Neural progenitor cell (in vitro differentiated cells): ENCODE measurements around the gene CABP4. TPM values are rescaled to one million over a fixed set of nuclear protein-coding genes. Genes with fewer than 3 reads are reported as not detected.
"Not testable (repeated sequence)": the region's sequence is repeated elsewhere in the genome, so short reads cannot be mapped to it uniquely, and the experiment has no call there.

Source experiments
- DNase-seq: peaks from one replicate; pipeline ENCODE4 v3.0.0-alpha.2; 2016; ENCODE audit warnings: low spot score
- H2AFZ ChIP-seq: fragments of 200-600 bp; sonication (generic); replicated peaks from 2 replicates; pipeline ENCODE4 v1.6.1; 2016; ENCODE audit warnings: antibody characterized with exemption
- H3F3A ChIP-seq: fragments of 200-600 bp; sonication (generic); 2 replicates; pipeline ENCODE4 v1.6.1; 2016; ENCODE audit warnings: antibody characterized with exemption, low read depth
- H3K27ac ChIP-seq: fragments of 200-600 bp; sonication (generic); 2 replicates; pipeline ENCODE4 v1.5.1; 2016; ENCODE audit warnings: mild to moderate bottlenecking
- H3K27me3 ChIP-seq: fragments of 200-600 bp; sonication (generic); 2 replicates; pipeline ENCODE4 v1.6.1; 2016; ENCODE audit warnings: mild to moderate bottlenecking, moderate library complexity
- H3K36me3 ChIP-seq: fragments of 200-600 bp; sonication (generic); 2 replicates; pipeline ENCODE4 v1.5.1; 2016
- H3K4me1 ChIP-seq: fragments of 200-600 bp; sonication (generic); 2 replicates; pipeline ENCODE4 v1.6.1; 2016; ENCODE audit warnings: mixed run types
- H3K4me2 ChIP-seq: fragments of 200-600 bp; sonication (generic); 2 replicates; pipeline ENCODE4 v1.6.1; 2016
- H3K4me3 ChIP-seq: fragments of 200-600 bp; sonication (generic); 2 replicates; pipeline ENCODE4 v1.5.1; 2016
- H3K79me2 ChIP-seq: fragments of 200-600 bp; sonication (generic); 2 replicates; pipeline ENCODE4 v1.6.1; 2016; ENCODE audit warnings: low read depth
- H3K9ac ChIP-seq: fragments of 200-600 bp; sonication (generic); 2 replicates; pipeline ENCODE4 v1.6.1; 2016
- H3K9me3 ChIP-seq: fragments of 200-600 bp; sonication (generic); 2 replicates; pipeline ENCODE4 v1.5.1; 2016; ENCODE audit warnings: low read depth
- H4K20me1 ChIP-seq: fragments of 200-600 bp; sonication (generic); 2 replicates; pipeline ENCODE4 v1.6.1; 2016; ENCODE audit warnings: low read depth
- H3K27ac Mint-ChIP-seq: 3 replicates; pipeline ENCODE4 v1.8.0; 2021; ENCODE audit warnings: mixed read lengths
- H3K27me3 Mint-ChIP-seq: 2 replicates; pipeline ENCODE4 v1.8.0; 2022; ENCODE audit warnings: low read depth, mild to moderate bottlenecking, inconsistent platforms, moderate library complexity, mixed read lengths; ENCODE audit not compliant: insufficient read depth
- H3K36me3 Mint-ChIP-seq: 3 replicates; pipeline ENCODE4 v1.8.0; 2021; ENCODE audit warnings: mixed read lengths
- H3K4me1 Mint-ChIP-seq: 3 replicates; pipeline ENCODE4 v1.8.0; 2021; ENCODE audit warnings: mixed read lengths
- H3K4me3 Mint-ChIP-seq: 3 replicates; pipeline ENCODE4 v1.8.0; 2021; ENCODE audit warnings: mild to moderate bottlenecking, moderate library complexity, mixed read lengths
- H3K9me3 Mint-ChIP-seq: 3 replicates; pipeline ENCODE4 v1.8.0; 2020; ENCODE audit warnings: mixed read lengths
- EZH2 ChIP-seq: fragments of 200-600 bp; sonication (generic); IDR thresholded peaks from 2 replicates; pipeline ENCODE4 v1.6.1; 2017; ENCODE audit warnings: antibody characterized with exemption, mild to moderate bottlenecking, moderate library complexity
- EZH2phosphoT487 ChIP-seq: fragments of 200-600 bp; sonication (generic); IDR thresholded peaks from 2 replicates; pipeline ENCODE4 v1.6.1; 2017; ENCODE audit warnings: antibody characterized with exemption
- total RNA-seq: library from RNA; depleted of rRNA; stranded (reverse); fragments of >200 nt; gene quantifications from 2 replicates; pipeline ENCODE4 v1.2.3, GENCODE V29; 2015; ENCODE audit warnings: low replicate concordance
- TF ChIP-seq, protein P1 (sequence below): fragments of 200-600 bp; sonication (generic); IDR thresholded peaks from 2 replicates; pipeline ENCODE4 v1.5.1; 2017; ENCODE audit warnings: antibody characterized with exemption, mild to moderate bottlenecking

Gene CABP4
- total RNA-seq, 1 donor from 2014 or later: not detected

DNA sequence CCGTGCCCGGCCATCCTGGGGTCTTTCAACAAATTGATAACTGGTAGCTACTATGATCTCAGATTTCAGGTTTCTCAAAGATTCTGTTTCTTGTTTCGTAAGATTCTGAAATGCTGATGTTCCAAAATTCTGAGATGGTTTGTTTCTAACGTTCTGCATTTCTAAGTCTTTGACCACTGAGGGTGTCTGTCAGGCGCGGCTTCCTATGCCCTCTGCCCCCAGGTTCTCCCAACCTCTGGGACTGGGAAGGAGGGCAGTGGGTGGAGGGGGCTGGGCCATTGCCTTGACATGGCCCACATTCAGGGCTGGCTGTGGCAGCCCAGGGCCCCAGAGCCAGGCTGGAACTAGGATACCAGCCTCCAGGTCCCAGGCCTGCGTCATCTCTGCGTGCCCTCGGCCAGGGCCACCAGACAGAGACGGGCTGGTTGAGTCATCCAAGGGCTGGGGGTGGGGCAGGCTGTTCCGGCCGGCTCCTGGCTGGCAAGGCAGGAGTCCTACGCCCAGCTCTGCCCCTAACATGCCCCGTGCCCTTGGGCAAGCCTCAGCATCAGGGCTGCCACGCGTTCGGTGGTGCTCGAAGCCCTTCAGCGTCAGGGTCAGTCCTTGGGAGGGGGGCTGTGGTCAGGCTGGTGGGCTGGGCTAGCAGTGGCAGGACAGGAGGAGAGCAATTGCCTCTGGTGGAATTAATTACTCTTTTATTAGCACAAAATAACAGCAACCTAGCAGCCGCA, 8.7 kb downstream of the CABP4 start:
- H3K4me1 Mint-ChIP-seq: peaks cover 16% of the 10 kb centered on the region
- no peak overlapping the region for H3K9ac ChIP-seq
- no peak overlapping the region for H3K27ac Mint-ChIP-seq

DNA sequence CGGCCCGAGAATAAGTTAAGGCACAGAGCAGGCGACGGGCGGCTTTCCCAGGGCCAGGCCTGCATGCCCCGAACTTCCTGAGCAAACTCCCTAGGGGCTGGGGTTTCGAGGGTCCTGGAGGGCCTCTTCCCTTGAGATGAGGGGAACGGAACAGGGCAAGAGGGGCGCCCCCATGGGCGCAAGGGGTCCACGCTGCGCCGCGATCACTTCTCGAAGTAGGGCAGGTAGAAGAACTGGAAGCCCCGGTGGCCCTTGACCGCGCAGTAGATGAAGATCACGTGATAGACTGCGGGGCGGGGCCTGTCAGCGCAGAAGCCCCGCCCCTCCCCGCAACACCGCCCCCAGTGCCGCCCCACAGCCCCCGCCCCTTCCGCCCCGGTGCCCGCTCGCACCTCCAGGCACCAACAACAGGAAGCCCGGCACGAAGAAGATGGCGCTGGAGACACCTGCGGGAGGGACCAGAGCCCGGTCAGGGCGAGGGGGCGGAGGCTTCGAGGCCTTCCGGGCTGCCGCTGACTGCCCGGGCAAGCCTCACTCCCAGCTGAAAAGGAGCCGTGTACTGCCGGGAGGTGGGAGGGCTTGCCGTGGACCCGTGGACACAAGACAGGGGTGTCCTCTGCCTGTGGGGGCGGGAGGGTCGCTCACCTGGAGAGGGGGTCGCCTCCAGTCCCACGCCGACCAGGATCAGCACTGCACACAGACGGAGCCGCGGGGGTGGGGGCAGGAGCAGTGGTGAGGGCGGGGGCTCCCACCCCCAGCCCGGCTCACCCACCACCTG, 9.4 kb downstream of the CABP4 start:
- Histone ChIP-seq H4K20me1 (no peaks in the 10 kb centered on the region), H3K9me3 (no peaks in the 10 kb centered on the region), H3K9ac (peak overlapping the region; percentile 49), H3K4me2 (peak overlapping the region; percentile 82), H3K79me2 (peaks cover 8% of the 10 kb centered on the region), H2AFZ (no peak overlapping the region), H3K4me3 (peak overlapping the region; percentile 64), H3K4me1 (peaks cover 6% of the 10 kb centered on the region), H3K36me3 (no peaks in the 10 kb centered on the region), H3K27ac (no peak overlapping the region), H3F3A (no peaks in the 10 kb centered on the region), H3K27me3 (no peaks in the 10 kb centered on the region)
- H3K4me1 Mint-ChIP-seq: peaks cover 16% of the 10 kb centered on the region
- H3K4me3 Mint-ChIP-seq: peak overlapping the region; percentile 84
- TF ChIP-seq EZH2 (no peak), EZH2phosphoT487 (no peak)
- TF ChIP-seq, protein P1, sequence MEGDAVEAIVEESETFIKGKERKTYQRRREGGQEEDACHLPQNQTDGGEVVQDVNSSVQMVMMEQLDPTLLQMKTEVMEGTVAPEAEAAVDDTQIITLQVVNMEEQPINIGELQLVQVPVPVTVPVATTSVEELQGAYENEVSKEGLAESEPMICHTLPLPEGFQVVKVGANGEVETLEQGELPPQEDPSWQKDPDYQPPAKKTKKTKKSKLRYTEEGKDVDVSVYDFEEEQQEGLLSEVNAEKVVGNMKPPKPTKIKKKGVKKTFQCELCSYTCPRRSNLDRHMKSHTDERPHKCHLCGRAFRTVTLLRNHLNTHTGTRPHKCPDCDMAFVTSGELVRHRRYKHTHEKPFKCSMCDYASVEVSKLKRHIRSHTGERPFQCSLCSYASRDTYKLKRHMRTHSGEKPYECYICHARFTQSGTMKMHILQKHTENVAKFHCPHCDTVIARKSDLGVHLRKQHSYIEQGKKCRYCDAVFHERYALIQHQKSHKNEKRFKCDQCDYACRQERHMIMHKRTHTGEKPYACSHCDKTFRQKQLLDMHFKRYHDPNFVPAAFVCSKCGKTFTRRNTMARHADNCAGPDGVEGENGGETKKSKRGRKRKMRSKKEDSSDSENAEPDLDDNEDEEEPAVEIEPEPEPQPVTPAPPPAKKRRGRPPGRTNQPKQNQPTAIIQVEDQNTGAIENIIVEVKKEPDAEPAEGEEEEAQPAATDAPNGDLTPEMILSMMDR: no peak
- DNase-seq: peak; percentile 90
- H3K36me3 Mint-ChIP-seq: no peaks in the 10 kb centered on the region
- H3K27me3 Mint-ChIP-seq: peaks cover 3% of the 10 kb centered on the region
- H3K27ac Mint-ChIP-seq: peak overlapping the region; percentile 88
- no peaks in the 10 kb centered on the region for H3K9me3 Mint-ChIP-seq

More for the DNA sequence above, 8.7 kb downstream of the CABP4 start:
- no peaks in the 10 kb centered on the region for H3K27me3 ChIP-seq
- H3K27ac ChIP-seq: no peak overlapping the region
- H3K4me1 ChIP-seq: peaks cover 6% of the 10 kb centered on the region
- TF ChIP-seq EZH2phosphoT487 (no peak), EZH2 (no peak)
- TF ChIP-seq, protein P1: no peak
- no peak for DNase-seq
- no peaks in the 10 kb centered on the region for H3F3A ChIP-seq
- peak overlapping the region; percentile 84 for H3K4me3 Mint-ChIP-seq
- H3K27me3 Mint-ChIP-seq: peaks cover 6% of the 10 kb centered on the region
- H3K36me3 ChIP-seq: no peaks in the 10 kb centered on the region
- no peaks in the 10 kb centered on the region for H3K36me3 Mint-ChIP-seq
- H3K4me2 ChIP-seq: peak overlapping the region; percentile 82
- no peaks in the 10 kb centered on the region for H3K9me3 Mint-ChIP-seq
- no peaks in the 10 kb centered on the region for H4K20me1 ChIP-seq
- peaks cover 8% of the 10 kb centered on the region for H3K79me2 ChIP-seq
- H3K4me3 ChIP-seq: peak overlapping the region; percentile 64
- no peaks in the 10 kb centered on the region for H3K9me3 ChIP-seq
- H2AFZ ChIP-seq: no peak overlapping the region

DNA sequence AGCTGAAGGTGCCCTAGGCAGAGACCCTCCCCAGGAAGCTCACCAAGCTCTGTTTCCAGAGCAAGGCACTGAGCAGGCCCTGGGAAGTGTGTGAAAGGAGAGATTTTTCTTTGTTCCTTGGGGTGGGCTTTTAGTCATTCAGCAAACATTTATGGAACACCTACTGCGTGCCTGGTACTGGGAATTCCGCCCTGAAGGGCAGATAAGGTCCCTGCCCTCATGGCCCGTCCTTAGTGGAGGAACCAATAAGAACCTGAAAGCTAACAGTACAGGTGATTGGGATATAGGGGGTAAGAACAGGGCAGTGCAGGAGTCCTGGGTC, 10.0 kb downstream of the CABP4 start:
- no peaks in the 10 kb centered on the region for H3K9me3 ChIP-seq
- Mint-ChIP-seq H3K4me1 (peaks cover 16% of the 10 kb centered on the region), H3K4me3 (peak overlapping the region; percentile 84), H3K27ac (no peak overlapping the region), H3K36me3 (no peaks in the 10 kb centered on the region), H3K27me3 (peaks cover 3% of the 10 kb centered on the region), H3K9me3 (no peaks in the 10 kb centered on the region)
- H2AFZ ChIP-seq: no peak overlapping the region
- H3K4me1 ChIP-seq: peaks cover 6% of the 10 kb centered on the region
- peaks cover 8% of the 10 kb centered on the region for H3K79me2 ChIP-seq
- TF ChIP-seq, protein P1: no peak
- TF ChIP-seq EZH2 (no peak), EZH2phosphoT487 (no peak)
- peak overlapping the region; percentile 64 for H3K4me3 ChIP-seq
- H3K27ac ChIP-seq: no peak overlapping the region
- no peaks in the 10 kb centered on the region for H3F3A ChIP-seq
- no peak for DNase-seq
- H3K27me3 ChIP-seq: no peaks in the 10 kb centered on the region
- peak overlapping the region; percentile 49 for H3K9ac ChIP-seq
- no peaks in the 10 kb centered on the region for H4K20me1 ChIP-seq
- H3K36me3 ChIP-seq: no peaks in the 10 kb centered on the region
- peak overlapping the region; percentile 82 for H3K4me2 ChIP-seq

DNA sequence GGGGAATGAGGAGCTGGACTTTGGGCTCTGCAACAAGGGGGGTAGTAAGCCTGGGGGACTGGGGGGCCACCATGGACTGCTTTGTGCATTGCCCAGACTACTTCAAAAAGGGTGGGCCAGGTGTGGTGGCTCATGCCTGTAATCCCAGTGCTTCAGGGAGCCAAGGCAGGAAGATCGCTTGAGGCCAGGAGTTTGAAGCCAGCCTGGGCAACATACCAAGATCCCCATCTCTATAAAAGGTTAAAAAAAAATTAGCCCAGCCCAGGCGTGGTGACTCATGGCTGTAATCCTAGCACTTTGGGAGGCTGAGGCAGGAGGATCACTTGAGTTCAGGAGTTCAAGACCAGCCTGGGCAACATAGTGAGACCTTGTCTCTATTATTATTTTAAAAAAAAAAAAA, 10.4 kb downstream of the CABP4 start:
- not testable (repeated sequence) for H3K9me3 Mint-ChIP-seq, H3F3A ChIP-seq, H3K27me3 ChIP-seq, H3K27ac ChIP-seq, H3K27ac Mint-ChIP-seq, H3K79me2 ChIP-seq, H2AFZ ChIP-seq, H4K20me1 ChIP-seq, H3K36me3 ChIP-seq, H3K9ac ChIP-seq, DNase-seq, H3K36me3 Mint-ChIP-seq, H3K4me1 ChIP-seq, H3K9me3 ChIP-seq, H3K27me3 Mint-ChIP-seq
- peak overlapping the region; percentile 64 for H3K4me3 ChIP-seq
- H3K4me2 ChIP-seq: peak overlapping the region; percentile 82
- Mint-ChIP-seq H3K4me3 (peak overlapping the region; percentile 84), H3K4me1 (peaks cover 16% of the 10 kb centered on the region)
